H54 (cell line): ENCODE measurements around the gene FKBP6.
"Not testable (repeated sequence)": the region's sequence is repeated elsewhere in the genome, so short reads cannot be mapped to it uniquely, and the experiment has no call there.

Experiments used
- DNase-seq: peaks from one replicate; pipeline ENCODE4 v3.0.0; 2011; ENCODE audit warnings: low spot score, mixed read lengths; ENCODE audit not compliant: insufficient read length
- FAIRE-seq: peaks from 3 replicates; lab custom pipeline; 2011; peaks lifted over from hg19 to GRCh38; lab: Jason Lieb, UNC
- POLR2A ChIP-seq: IDR thresholded peaks from 2 replicates; pipeline ENCODE4 v1.6.1; 2011; ENCODE audit warnings: low read depth, mild to moderate bottlenecking, low read length

The FKBP6 gene

DNA sequence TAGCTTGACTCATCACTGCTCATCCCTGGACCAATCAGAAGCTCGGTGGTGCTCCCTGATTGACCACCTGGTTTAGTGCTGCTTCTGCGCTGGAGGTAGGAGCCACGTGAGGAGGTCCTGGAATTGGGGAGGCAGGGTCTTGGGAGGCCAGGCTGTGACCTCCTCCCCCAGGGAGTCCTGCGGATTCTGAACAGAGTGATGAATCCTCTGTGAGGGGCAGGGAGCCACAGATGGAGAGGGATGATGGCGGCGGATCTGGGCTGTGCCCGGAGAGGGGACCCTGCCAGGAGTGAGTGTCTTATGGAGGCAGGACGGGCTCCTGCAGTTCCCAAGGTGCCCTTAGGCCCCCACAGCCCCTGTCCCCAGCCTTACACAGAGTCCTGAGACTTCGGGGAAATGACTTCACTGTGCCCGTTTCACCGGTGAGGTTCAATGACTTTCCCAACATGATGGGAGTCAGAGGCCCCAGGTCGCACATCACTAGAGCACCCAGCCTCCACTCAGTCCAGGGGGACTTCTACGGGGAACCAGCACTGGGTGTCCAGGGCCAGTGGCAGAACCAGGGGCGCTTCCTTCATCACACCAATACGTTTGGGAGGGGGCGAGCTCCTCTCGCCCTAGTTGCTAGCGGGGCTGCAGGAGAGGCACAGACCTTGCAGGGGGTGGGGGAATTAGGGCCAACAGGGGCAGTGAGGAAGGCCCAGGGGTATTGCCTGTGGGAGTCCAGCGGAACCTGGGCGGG lies 48.9 kb downstream of the FKBP6 start:
- no peak for FAIRE-seq
- TF ChIP-seq POLR2A = no peak
- DNase-seq = no peak

DNA sequence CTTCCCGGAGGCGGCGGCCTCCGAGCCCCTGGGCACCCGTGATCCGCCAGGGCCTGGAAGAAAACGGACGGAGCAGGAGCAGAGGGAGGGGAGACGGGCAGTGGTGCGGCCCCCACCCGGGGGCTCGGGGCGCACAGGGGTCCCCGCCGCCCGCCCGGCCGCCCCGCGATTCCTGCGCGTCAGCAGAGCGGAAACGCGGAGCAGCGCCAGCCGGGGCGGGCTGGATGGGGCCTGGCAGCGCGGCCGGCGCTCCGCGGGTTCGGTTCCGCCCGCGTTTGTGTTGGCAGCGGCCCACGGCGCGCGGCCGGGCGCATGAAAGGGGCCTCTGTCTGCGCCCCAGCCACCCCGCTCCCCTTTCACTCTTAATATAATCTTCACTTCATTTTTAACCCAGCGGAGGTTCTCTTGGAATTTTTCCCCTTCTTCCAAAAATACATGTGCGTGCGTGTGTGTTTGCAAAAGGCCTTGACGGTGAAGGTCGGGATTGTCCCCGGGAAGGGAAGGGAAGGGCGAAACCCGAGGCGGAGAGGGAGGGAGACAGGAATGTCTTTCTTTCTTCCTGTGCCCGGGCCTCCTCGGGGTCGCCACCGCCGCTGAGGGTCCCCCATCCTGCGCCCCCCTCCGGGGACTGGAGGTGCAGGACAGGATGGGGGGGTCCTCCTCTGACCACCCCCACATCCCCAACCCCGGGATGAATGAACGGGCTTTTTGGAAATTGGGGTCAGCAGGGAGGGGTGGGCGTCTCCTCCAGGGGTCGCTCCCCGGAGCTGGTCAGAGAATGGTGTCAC lies 49.6 kb downstream of the FKBP6 start:
- not testable (repeated sequence) for DNase-seq, FAIRE-seq

DNA sequence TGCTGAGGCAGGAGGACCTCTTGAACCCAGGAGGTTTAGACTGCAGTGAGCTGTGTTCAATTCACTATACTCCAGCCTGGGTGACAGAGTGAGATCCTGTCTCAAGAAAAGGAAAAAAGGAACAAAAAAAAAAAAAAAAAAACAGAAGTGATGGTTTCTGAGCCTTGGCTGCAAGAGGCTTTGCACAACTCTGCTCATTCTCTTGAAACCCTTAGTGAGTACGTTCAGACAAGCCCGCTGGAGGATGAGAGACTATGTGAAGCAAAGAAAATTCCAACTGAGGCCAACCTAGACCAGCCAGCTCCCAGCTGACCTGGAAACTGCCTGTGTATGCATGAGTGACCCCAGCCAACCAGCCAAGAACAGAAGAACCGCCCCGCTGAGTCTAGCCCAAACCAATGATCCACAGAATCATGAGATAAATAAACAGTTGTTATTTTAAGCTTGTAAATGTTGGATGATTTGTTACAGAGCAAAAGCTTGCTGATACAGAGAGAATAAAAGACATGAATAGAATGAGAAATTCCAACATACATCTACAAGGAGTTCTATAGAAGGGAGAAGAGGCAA lies 55.1 kb downstream of the FKBP6 start:
- DNase-seq = no peak
- TF ChIP-seq POLR2A = no peak
- FAIRE-seq = no peak

DNA sequence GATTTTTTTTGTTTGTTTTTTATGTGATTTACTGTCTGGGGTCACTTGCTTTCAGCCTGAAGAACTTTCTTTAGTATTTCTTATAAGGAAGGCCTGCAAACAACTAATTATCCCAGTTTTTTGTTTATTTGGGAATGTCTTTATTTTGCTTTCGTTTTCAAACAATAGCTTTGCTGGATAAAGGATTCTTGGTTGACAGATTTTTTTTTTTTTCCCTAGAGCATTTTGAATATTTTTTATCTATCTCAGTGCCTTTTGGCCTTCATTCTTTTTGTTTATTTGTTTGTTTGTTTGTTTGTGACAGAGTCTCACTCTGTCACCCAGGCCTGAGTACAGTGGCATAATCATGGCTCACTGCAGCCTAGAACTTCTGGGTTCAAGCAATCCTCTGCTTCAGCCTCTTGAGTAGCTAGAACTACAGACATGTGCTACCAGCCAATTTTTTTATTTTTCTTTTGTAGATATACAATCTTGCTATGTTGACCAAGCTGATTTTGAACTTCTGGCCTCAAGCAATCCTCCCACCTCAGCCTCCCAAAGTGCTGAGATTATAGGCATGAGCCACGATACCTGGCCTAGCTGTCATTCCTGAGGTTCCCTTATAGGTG lies 59.4 kb downstream of the FKBP6 start:
- no peak for TF ChIP-seq POLR2A
- no peak for FAIRE-seq
- DNase-seq = no peak

DNA sequence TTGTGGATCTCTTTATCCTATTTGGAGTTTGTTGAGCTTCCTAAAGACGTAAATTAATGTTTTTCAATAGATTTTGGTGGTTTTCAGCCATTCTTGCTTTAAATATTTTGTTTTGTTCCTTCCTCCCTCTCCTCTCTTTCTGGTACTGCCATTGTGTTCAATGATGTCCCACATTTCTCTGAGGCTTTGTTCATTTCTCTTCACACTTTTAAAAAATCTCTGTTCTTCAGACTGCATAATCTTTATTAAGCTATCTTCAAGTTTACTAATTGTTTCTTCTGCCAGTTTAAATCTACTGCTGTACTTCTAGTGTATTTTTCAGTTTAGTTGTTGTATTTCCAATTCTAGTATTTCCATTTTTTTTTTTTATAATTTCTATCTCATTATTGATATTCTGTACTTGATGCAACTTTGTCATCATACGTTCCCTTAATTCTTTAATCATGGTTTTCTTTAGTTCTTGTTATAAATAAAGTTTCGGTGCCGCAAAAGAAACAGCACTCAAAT lies 60.0 kb downstream of the FKBP6 start:
- no peak for FAIRE-seq
- TF ChIP-seq POLR2A = no peak
- DNase-seq = no peak

DNA sequence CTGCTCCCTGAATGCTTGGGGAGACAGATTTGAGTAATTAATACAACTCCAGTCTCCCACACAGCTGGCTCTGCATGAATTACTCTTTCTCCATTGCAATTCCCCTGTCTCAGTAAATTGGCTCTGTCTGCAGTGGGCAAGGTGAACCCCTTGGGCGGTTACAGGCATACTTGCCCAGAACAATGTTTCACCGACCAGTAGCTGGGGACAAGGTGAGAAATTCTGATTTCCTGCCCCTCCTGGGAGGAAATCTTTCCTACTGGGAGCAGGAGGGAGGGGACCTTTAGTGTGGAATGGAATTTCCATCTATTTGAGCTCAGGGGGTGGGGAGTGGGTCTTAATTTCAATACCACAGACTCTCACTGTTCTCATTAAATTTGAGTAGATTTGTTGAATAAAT lies 63.4 kb downstream of the FKBP6 start:
- FAIRE-seq = no peak
- TF ChIP-seq POLR2A = no peak

DNA sequence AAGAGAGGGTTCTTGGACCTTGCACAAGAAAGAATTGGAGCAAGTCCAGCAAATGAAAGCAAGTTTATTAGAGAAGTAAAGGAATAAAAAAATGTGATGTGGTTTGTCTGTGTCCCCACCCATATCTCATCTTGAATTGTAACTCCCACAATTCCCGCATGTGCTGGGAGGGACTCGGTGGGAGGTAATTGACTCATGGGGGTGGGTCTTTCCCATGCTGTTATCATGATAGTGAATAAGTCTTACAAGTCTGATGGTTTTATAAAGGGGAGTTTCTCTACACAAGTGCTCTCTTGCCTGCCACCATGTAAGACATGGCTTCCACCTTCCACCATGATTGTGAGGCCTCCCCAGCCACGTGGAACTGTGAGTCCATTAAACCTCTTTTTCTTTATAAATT lies 66.5 kb downstream of the FKBP6 start:
- no peak for FAIRE-seq
- DNase-seq = no peak
- no peak for TF ChIP-seq POLR2A

More for the DNA sequence above, 63.4 kb downstream of the FKBP6 start:
- DNase-seq = no peak

DNA sequence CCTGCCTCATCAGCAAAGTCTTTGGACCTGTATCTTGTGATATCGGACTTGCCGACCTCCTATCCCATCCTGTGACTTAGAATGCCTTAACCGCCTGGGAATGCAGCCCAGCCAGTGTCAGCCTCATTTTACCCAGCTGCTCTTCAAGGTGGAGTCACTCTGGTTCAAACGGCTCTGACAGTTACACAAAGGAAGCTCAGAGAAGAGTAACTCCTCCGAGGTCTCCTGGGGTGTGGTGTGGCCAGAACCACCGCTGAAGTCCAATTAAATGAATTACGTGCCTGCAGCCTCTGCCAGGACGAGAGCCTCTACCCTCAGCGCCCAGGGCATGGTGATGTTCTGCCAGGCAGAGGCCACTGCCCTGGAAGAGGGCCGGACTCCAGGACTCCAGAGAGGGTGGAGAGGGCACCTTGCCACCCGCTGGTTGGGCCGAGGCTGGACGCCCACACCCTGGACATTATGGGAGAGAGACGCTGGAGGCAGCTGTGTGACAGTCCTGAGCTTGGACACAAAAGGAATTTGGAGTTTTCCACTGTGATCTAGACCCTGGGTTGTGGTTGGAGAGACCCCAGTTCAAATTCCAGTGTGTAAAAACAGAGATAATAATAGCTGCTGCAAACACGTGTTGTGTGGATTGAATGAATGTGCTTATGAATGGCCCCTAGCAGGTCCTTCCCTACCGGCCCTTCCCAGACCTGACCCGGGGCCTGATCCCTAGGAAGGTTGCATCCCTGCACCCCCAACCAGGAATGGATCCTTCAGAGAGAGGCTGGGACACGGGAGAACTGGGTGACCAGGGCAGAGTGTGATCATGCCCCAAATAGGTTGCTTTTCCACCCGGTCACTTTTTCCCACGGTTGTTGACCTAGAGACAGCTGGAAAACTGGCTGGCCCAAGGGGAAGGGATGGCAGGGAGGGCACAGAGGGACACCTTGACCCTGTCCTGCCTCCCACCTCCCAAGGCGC lies 67.9 kb downstream of the FKBP6 start:
- TF ChIP-seq POLR2A = no peak
- FAIRE-seq (no peak), DNase-seq (no peak)

DNA sequence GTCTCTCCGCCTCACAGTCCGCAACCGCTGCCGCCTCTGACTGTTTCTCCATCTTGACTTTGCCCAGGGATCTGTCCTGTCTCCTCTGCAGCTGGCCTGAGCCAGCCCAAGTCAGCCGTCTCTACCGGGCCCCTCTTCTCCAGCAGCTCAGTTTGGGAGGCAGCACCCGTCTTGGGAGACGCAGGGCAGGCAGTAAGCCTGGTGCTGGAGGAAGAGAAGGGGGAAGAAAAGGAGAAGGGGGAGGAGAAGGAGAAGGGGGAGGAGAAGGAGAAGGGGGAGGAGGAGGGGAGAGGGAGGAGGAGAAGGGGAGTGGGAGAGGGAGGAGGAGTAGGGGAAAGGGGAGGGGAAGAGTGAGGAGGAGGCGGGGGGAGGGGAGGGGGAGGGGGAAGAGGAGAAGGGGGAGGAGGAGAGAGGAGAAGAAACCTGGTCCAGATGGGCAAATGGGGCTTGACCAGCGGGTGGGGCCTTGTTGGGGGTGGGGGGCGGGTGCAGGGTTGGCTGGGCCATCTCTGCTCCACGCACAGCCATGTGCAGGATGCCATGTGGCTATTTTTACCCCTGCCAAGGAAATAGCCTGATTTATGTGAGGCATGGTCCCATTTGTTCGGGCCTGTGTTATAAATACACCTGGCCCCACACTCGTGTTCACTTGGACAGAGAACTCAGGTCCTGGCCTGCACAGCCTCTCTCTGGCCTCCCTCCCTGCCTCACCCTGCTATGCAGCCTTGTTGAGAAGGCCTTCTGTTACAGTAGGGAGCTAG lies 69.7 kb downstream of the FKBP6 start:
- no peak for TF ChIP-seq POLR2A
- FAIRE-seq (no peak), DNase-seq (no peak)

DNA sequence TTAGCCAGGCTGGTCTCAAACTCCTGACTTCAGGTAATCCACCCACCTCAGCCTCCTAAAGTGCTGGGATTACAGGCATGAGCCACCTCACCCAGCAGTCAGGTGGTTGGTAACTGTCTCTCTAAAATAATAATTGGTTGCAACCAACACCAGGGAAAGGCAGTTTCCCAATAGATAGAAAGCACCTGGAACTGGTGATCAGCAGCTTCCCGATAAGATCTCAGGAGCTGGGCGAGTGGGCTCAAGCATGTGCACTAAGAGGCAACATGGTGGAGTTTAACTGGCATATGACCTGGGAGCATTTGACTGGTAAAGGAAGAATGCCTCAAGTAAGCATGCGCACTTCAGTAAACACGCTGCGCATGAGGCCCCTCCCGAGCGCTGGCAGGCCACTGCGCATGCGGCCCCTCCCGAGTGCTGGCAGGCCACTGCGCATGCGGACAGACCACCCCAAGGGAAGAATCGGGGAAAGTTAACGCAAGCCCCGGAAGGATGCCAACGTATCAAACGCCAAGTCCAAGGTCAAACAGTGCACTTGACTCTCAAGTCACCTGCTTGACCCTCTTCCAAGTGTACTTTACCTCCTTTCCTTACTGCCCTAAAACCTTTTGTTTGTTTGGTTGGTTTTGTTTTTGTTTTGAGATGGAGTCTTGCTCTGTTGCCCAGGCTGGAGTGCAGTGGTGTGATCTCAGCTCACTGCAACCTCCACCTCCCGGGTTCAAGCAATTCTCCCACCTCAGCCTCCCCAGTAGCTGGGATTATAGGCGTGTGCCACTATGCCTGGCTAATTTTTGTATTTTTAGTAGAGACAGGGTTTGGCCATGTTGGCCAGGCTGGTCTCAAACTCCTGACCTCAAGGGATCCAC lies 71.5 kb downstream of the FKBP6 start:
- not testable (repeated sequence) for FAIRE-seq, DNase-seq

DNA sequence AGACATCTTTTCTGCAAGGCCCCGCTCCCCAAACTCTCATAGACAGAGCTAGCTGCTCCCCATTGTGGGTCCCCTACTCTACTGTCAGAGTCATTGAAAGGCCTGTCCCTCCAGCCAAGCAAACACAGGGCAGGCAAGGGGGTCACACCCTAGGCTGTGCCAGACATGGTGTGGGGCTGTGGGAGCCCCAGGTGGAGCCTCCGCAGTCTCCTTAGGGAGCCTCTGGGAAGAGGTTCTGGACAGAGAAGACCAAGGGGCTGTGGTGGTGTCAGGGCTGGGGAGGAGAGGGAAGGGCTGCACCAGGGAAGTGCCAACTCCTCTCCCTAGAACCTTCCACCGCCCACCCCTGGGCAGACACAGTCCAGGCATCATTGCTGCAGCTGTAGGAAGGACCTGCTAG lies 76.9 kb downstream of the FKBP6 start:
- FAIRE-seq = not testable (repeated sequence)

More for the DNA sequence above, 76.9 kb downstream of the FKBP6 start:
- DNase-seq = not testable (repeated sequence)
